ENCODE data around the gene TAS2R1.
"Not testable (repeated sequence)": the region's sequence is repeated elsewhere in the genome, so short reads cannot be mapped to it uniquely, and the experiment has no call there.

TAS2R1 gene

GRCh38 chr5:9622971-9623421, 7.2 kb downstream of the TAS2R1 start:
- DNase-seq (ENCODE audit: low read depth in 3 of 3), result no peak

- no peak for DNase-seq (ENCODE audit: low read depth in 3 of 3)
Measured at GRCh38 chr5:9621379-9621903, 8.7 kb downstream of the TAS2R1 start.

DNA sequence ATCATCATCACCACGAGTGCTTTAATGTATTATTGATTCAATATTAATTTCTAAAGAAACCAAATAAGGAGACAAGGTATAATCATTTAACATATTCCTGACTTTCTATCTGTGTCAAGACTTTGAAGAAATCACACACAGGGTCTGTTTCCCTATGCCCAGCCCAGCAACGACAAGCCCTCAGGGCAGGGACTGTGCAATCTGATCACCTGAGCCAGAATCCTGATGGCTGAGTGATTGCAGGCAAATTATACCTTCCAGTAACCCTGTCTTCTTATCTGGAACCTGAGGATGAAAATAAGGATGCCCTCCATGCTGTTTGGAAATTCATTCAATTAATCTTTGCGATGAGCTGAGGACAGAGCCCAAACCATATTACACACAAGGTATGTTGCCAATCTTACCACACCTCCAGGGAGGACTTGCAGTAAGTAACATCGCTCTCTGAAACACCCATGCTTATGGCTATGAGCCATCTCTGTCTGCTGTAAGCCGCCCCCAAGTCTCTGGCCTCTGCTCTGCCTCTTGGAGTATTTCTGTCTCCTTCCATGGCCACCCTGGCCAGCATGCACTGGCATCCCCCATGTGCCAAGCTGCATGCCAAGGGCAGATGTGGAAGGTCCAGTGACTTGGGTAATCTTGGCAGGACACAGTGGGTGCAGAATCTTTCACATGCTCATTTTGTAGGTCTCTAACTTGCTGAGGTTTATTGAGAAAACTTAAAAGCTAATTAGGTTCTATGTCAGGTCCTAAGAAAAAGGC, 10.6 kb downstream of the TAS2R1 start:
- DNase-seq (ENCODE audit: low read depth in 3 of 3), result no peak

DNA sequence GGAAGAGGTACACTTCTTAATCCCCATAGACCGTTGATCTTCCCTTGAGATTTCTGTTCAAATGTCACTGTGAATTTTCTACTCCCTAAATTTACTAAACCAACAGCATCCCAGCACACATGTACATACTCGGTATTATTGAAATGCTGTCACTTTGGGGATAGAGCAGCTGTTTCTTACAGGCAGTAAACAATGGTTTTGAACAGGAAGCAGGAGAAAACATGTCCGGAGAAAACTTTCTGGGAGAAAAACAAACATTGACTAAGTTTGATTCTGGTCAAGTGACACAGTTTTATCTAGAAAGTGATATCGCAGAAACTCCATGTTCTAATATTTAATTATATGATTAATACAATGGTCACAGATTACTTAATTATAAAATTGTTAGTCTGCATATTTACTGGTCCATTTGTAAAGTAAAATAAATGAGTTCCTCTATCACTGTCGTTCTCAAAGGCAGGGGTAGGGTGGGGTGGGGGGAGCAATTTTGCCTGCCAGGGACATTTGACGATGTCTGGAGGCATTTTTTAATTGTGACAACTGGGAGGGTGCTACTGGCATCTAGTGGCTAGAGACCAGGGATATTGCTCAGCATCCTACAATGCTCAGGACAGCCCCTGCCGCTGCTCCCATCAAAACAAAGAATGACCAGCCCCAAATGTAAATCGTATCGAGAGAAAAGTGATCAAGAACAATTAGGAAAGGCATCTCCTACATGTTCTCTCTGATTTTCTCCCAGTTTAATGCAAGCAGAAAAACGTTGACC, 12.2 kb downstream of the TAS2R1 start:
- no peak for DNase-seq (ENCODE audit: low read depth in 3 of 3)

- no peak for DNase-seq (ENCODE audit: low read depth in 3 of 3)
Measured at GRCh38 chr5:9617221-9617620, 12.9 kb downstream of the TAS2R1 start.

- DNase-seq (ENCODE audit: low read depth in 3 of 3), result no peak
Measured at GRCh38 chr5:9615331-9615730, 14.8 kb downstream of the TAS2R1 start.

DNA sequence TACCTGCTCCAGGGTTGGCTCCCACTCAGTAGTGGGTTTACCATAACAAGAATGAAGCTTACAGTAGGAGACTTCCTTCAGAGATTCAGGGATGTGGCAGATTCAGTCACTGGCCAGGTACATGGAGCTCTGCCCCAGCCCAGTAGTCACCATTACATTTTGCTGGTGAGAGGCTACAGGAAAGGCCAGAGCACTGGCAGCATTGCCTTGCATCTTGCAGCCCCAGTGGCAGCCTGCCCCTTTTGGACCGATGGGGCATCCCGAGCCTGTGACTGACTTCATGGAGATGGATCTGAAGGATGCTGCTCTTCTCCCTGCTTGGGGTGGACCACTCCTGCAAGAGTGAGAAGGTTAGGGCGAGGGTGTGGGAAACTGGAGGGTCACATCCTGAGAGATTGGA, 16.8 kb downstream of the TAS2R1 start:
- DNase-seq (ENCODE audit: low read depth in 3 of 3), result no peak

GRCh38 chr5:9610969-9611368, 19.2 kb downstream of the TAS2R1 start:
- DNase-seq (ENCODE audit: low read depth in 3 of 3), result no peak

GRCh38 chr5:9610364-9610763, 19.8 kb downstream of the TAS2R1 start:
- DNase-seq (ENCODE audit: low read depth in 3 of 3), result no peak

- DNase-seq (ENCODE audit: low read depth in 3 of 3), result no peak
Measured at GRCh38 chr5:9608093-9608492, 22.1 kb downstream of the TAS2R1 start.

- DNase-seq (ENCODE audit: low read depth in 3 of 3), result no peak
Measured at GRCh38 chr5:9605041-9605838, 24.9 kb downstream of the TAS2R1 start.

DNA sequence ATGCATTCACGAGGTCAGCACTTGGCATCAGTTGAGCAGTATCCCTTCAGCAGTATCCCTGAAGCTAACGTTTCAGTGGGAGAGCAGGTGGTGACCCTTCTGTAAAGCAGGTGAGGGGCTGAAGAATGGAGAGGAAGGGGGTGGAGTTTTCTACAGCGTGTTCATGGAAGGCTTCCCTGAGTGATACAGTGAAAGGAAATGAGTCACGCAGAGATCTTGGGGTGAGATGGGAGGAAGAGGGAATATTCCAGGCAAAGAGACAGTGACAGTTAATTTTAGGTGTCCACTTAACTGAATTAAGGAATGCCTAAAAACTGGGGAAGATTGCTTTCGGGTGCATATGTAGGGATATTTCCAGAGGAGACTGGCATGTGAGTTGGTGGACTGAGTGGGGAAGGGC, 25.7 kb downstream of the TAS2R1 start:
- DNase-seq (ENCODE audit: low read depth in 3 of 3), result no peak

- no peak for DNase-seq (ENCODE audit: low read depth in 3 of 3)
Measured at GRCh38 chr5:9601055-9601739, 29.0 kb downstream of the TAS2R1 start.

DNA sequence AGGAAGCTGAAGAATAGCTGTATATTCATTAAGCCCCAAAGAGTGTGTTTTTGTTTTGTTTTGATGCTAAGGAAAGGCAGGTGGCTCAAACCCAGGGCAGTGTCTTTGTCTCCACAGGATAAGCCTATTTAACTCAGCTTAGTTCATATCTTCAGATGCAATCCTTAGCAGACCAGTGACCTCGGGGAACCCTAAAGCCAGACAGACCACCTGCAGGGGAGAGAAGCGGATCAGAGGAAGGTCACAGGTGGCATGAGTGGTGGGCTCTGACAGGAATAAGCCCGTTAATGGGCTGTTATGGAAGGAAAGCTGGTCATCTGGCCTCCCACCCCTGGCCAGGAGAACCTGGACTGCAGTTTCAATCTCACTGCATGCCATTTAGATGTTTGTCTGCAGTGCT, 30.8 kb downstream of the TAS2R1 start:
- no peak for DNase-seq (ENCODE audit: low read depth in 3 of 3)

DNA sequence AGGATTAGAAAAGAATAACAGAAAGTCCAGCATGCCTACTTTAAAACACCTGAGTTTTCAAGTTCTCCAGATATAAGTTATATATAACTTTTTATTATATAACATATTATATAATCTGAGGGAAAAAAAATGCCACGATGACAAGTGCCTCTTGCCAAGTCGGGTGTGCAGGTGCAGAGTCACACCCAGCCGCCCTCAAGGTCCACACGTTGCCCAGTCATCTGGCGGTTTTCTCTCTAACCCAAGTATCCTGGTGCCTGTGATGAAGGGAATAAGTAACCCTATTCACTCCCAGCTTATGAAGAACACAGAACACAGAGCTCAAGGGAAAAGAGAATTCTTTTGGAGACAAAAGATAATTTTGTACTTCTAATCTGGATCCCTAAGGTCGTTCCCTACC, 31.8 kb downstream of the TAS2R1 start:
- not testable (repeated sequence) for DNase-seq (ENCODE audit: low read depth in 3 of 3)

GRCh38 chr5:9597322-9597721, 32.8 kb downstream of the TAS2R1 start:
- DNase-seq (ENCODE audit: low read depth in 3 of 3), result not testable (repeated sequence)

GRCh38 chr5:9596824-9597223, 33.3 kb downstream of the TAS2R1 start:
- no peak for DNase-seq (ENCODE audit: low read depth in 3 of 3)

DNA sequence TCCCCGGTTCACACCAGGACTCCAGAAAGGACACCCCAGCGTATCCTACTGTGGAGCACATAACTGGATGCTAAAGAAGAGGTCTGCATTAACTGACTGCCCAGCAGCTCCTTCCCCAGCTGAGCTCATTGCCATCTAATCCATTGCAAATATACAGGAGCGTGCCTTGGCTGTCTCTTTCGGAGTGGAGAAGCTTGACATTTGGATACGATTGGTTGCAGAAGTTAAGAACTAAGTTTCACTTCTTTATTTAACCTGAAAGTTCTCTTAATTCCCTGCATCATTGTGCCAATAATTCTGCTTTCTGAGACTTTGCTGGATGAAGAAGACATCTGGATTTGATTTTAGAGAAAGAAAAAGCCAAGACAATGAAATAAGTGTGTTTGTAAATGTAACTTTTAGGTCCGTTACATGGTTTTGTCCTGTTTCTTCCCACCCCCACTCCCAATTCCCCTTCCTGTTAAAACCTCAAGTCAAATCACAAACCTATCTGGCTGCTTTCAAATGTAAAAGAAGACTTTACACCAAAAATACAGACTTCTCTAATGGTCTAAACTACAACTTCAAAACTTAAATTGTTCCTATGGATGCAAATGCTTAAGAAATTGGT, 33.9 kb downstream of the TAS2R1 start:
- DNase-seq (ENCODE audit: low read depth in 3 of 3), result no peak

DNA sequence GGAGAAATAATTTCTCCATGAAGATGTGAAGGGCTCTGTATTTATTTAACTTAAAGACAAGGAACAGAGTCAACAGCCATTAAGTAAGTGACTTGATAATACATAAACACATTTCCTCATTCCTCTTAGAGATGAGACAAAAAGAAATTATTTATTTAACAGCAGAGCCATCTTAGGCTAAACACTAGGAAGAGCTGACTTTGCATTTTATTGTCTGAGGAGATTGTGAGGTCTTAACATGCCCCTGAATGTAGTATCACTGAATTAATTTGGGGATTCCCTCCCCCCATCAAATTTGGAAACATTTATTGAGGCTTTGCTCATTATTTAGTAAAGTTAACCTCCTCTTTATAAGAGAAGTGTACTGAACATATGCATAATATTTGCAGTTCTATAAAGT, 35.2 kb downstream of the TAS2R1 start:
- DNase-seq (ENCODE audit: low read depth in 3 of 3), result no peak

DNA sequence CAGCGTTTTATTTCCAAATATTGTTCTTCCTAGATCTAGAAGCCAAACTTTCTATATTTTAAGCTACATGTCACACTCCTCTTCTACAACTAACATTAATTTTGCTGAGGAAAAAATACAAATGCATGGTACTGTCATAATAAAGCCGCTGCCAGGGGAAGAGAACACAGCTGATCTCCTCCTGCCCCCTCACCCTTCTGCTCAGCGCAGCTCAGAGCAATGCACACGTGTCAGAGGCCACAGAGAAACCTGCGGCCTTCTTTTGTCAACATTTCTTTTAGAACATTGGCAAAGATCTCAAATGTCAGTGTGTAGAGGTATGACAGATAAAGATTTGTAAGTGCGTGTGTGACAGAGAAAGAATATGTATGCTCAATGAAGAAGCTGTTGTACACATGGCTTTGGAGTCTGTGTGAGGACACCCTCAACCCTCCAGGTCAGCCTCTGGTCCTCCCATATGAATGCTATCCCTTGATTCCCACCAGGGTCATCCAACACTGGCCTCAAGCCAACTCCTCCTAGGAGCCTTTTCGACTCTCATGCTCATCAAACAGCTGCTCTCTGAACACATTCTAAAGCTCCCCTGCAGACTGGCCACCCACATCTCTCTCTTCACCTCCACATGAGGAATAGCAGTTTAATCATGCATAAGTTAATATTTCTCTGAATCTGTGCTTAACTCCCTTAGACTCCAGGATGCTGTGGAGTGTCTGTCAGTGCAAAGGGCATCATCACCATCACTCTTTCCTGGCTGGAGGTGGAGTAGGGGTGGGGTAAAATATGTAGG, 40.9 kb downstream of the TAS2R1 start:
- DNase-seq (ENCODE audit: low read depth in 3 of 3), result no peak
